Activated CD8-positive, alpha-beta memory T cell treated with anti-CD3 and anti-CD28 coated beads for 1 hour (primary cell): ENCODE measurements around the gene ALOX12B.
"Not testable (repeated sequence)": the region's sequence is repeated elsewhere in the genome, so short reads cannot be mapped to it uniquely, and the experiment has no call there.

Source experiments
- DNase-seq, 2 donors: peaks; one replicate each; pipeline ENCODE4 v3.0.0-alpha.2; 2020; ENCODE audit warnings: low read depth in 1 of 2; ENCODE audit errors: extremely low read depth in 1 of 2

ALOX12B gene

DNA sequence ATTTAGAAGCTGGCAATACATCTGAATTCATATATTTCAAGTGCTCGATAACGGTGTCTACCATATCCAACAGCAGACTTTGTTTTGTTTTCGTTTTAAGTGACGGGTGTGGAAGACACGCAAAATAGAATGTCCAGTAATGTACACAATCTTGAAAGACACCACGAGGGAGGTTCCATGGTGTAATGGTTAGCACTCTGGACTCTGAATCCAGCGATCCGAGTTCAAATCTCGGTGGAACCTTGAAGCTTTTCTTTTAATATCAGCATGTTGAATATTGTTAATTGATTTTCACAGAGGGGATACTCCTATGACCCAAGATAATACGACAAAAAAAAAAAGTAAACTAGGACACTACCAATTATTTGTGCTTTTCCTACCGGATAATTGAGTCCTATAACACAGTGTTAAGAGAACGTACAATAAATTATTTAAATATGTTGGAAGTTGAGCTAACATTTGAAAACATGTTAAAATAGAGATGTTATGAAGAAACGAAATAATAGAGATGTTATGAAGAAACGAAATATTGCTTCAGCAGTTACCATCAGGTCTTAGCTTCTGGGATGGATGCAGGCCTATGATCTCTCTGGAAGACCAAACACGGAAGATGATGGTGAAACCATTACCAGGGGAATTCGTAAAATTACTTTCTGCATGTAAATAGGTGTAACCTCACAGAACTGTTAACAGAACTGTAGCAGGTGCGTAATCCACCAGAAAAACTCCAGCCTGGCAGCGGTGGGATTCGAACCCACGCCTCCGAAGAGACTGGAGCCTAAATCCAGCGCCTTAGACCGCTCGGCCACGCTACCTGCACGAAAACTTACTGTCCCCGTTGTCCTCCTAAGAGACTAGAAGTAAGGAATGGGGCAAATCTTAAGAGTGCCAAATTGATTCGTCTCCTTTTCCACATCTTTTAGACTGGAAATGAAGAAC, 32.3 kb upstream of the ALOX12B start:
- peak; percentile 52 to 61 for DNase-seq

DNA sequence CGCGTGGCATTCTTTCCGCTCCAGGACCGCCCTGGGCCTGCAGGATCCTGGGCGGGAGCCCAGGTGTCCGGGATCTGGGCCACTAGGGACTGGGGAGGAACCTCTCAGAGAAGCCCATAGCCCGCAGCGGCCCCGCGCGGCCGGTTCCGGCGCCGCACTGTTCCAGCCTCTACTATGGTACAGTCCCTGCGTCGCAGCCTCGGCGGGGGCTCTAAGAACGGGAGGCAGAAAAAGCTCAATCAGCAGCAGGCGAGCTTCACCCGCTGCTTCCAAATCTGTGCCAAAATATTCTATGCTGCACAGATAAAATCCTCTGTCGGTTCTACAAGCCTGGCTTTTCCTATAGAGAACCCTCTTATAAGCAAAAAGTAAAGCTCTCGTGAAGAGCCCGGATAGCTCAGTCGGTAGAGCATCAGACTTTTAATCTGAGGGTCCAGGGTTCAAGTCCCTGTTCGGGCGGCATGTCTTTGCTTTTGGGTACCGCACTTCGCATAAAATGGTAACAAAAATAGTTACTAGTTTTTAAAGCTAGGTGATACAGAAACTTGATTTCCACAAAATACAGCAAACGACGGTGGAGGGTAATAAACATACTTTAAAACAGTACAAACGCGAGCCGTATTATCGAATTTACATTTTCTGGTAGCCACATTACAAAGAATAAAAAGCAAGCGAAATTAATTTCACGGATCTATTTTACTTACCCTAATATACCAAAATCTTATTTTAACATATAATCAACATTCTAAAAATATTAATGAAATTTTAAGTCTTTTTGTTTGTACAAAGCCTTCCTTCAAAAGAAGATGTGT, 31.5 kb upstream of the ALOX12B start:
- DNase-seq = peak; percentile 54 to 74

DNA sequence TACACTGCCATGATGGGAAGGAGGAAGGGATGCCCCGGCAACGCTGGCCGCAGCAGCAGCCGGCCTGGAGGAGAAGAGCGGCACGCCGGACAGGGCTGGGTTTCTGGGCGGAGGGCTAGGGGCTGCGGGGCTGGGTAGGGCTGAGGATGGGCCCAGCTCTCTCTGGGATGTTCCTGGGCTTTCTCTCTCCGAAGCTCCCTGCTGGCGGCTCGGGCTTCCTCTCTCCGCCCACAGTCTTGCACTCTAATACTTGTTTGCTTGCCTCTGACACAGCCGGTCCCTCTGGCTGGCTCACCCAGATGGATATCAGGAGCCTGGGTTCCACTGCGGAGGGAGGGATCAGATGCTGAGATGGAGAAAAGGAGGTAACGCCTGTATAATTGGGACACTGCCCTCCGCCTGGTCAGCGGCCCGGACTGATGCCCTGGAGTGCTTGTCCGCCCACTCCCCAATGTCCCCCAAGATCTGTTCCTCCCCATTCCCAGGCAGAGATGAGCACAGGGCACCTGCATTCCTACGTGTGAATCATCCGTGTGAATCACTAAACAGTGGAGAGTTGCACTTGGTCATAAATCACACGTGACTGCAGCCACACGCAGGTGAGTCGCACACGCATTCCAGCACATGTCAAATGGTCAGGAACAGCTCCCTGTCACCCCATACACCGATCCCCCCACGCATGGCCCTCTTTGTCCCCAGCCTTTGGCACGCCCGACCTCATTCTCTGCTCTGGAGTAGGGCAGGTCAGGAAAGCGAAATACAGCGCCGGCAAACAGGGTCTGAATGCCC, 30.7 kb upstream of the ALOX12B start, which contains the start of gene ALOXE3:
Gene ALOXE3, minus strand, starts transcription at position 535 of the 789 bp plus-strand sequence. Its CDS starts 524 bp downstream, at position 11.
- DNase-seq = no peak

DNA sequence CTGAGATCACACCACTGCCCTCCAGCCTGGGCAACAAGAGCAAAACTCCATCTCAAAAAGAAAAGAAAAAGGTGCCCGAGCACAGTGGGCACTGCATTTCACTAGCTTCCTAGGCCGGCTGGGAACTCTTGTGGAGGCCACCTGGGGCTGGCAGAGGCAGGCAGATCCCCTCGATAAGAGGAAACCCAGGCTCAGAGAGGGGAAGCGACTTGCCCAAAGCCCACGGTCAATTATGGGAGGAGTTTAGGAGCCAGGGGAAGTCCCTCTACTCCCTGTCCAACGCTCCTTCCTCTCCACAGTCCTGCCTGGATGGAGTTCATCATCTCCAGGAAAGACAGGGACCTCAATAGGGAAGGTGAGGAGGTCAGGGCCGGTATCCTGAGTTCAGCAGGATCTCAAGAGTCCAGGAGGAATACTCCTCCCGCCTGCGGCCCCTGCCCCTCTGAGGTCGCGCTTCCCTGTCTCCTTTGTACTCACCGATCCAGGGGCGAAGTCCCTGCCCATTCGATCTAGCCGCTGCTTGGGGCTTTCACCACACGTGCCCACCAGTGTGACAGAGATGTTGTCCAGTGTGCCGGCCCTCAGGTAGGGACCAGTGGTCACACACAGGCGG, 30.0 kb upstream of the ALOX12B start:
- no peak for DNase-seq

DNA sequence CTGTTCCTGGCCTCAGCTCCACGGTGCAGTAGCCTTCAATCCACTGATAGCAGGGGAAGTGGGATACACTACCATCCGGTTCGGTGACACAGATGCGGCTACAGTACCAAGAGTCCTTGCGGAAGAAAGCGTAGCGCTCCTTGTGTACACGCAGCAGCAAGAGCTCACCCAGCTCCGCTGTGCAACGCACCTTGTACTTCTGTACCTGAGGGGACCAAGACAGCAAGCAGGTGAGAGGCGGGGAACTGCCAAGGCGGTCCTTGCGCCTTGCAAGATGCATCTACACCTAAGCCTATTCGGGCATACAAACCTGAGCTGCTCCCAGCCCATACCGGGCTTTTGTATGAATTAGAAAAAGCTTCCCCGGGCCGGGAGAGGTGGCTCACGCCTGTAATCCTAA, 29.3 kb upstream of the ALOX12B start:
- DNase-seq = no peak

DNA sequence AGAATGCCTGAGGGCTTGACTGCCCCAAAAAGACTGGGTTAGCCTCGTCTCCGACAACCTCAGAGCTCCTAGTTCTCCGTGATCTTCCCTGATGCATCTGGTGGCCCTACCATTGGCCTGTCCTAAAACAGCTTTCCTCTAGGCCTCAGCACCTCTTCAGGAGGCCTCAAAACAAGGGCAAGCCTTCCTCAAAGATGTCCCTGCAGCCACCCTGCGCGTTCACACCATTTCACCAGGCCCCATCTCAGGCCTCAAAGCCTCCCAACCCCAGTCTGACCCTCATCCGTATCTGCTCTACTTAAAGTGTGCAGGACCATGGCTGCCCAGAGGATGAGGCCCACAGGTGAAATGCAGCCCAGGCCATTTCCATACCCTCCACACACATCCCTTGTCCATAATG, 23.4 kb upstream of the ALOX12B start:
- DNase-seq = no peak

DNA sequence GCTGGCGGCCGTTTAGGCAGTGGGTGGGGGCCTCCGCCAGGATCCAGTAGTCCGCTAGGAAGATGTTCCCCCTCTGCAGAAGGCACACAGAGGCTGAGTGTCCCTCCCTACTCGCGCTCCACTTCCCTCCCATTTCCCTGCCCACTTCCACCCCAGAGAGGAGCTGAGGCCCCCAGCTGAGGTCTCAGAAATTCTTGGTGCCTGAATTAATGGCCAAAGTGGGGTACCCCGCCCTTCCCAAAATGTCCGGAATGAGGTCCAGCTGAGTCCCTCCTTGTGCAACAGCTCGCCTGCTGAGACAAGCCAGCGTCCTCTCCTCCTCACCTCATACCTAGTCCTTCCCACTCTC, 22.9 kb upstream of the ALOX12B start:
- no peak for DNase-seq

DNA sequence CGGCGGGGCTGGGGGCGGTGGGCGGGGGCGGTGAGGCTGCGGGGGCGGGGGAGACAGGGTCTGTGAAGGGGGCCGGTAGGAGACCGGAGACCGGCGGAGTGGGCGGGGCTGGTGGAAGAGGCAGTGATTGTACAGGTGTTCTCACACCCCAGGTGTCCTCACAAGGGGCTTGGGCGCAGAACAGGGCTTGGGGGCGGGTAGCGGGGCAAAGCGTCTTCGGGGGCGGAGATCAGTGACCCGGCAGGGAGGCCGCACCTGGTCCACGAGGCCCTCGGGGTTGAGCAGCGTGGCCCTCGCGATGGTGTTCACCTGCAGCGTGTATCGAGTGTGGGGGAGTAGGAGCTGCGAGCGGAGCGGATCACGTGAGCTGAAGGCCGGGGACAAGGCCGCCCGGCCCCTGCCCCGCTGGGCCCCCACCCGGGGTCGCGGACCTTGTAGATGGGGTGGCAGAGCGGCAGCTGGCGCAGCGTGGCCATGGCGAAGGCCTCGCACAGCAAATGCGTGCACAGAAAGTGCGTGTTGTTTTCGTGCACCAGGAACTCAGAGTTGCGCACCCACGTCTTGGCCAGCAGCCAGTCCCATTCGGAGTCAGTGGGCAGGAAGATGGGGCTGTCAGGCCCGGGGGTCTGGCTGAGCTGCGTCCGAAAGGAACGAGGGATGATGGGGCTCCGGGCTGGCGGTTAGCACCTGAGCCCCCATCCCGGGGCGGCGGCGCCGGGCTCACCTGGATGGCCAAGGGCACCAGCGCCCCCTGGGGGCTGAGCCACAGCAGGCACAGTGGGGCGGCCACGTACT, 22.3 kb upstream of the ALOX12B start:
- DNase-seq = peak in 1 of 2 donors; percentile 72

DNA sequence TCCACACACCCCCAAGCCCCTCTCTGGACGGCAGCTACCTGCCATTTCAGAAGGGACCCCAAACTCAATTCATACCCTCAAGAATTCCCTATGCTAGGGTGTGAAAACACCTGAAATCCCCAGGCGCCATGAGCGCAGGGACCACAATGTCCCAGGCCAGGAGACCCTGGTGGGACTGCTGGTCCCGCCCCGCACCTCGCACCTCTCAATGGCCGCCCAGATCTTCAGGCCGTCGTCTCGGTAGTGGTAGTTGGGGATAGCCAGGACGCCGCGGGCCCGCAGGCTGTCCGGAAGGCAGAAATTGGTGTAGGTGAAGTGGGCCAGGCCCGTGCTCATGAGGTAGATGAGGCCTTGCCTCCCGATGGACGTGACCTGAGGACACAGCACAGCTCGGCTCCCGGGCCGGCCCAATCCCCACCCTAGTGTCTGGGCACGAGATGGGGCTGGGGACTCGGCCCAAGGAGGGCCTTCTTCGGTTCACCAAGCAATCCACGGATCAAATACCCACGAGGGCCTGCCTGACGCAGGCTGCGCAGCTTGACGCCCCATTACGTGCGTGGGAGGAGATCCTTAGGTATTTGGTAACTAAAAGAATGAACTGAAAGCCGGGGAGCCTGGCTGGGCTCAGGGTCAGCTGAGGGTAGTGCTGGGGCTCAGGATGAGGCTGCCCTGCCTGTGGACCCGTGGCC, 21.6 kb upstream of the ALOX12B start:
- no peak for DNase-seq

DNA sequence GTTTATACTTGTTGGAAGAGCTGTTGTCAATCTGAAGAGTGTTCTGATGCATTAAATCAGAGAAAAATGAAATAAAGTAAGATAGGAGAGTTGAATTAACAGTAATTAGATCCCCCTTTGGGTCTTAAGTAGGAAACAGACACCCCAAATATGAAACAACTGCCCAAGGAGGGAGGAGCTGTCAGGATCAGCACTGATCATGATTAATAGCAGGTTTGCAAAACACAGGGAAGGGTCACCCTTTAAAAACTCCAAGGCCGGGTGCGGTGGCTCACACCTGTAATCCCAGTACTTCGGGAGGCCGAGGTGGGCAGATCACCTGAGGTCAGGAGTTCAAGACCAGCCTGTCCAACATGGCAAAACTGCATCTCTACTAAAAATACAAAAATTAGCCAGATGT, 19.5 kb upstream of the ALOX12B start:
- DNase-seq = not testable (repeated sequence)

DNA sequence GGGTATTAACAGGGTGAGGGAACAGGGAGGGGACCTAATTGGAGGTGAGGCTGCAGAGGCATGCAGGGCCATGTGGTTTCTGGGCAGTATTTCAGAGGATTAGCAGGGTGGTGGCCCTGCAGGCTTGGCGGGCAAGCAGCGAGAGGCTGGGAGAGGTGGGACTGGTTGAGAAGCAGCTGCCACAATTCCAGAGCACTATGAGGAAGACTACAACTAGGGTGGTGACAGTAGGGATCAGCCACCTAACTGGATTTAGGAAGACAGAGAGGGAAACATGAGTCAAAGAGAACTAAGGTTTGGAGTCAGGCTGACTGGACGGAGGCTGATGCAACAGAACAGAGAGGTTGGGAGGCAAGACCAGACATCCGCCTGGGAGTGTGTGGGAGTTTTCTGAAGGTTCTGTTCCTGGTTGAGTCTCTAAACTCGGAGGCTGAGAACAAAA, 18.5 kb upstream of the ALOX12B start:
- DNase-seq = no peak

DNA sequence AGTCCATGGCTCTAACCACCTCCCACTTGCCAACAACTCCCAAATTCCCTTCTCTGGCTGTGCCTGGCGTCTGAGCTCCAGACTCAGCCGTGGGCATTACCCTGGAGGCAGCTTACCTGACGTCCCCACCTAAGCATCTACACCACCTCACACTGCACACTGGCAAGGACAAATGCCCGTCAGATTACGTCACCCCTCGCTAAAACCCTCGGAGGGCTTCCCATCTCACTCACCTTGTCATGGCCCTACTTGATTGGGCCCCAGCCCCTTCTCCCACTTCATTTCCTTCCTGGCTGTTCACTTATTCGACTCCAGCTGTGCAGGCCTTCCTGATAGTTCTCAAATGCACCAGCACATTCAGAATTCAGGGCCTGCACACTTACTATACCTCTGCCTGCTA, 17.4 kb upstream of the ALOX12B start:
- no peak for DNase-seq

DNA sequence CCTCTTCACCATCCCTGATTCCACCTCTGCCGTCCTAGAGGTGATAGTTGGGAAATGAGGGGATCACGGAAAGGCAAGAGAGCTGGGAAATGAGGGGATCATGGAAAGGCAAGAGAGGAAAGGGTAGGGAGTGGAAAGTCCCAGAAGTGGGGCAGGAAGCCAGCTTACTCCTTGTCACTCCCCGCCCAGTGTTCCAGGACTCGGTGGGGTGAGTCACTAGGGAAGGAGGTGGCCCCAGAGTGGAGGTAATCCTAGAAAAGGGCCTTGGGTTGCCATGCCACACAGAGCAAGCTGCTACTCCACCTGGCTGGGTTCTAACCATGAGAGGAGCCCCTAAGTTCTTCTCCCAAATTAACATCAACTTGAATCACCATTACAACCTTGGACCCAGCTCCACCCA, 16.0 kb upstream of the ALOX12B start:
- DNase-seq = no peak

DNA sequence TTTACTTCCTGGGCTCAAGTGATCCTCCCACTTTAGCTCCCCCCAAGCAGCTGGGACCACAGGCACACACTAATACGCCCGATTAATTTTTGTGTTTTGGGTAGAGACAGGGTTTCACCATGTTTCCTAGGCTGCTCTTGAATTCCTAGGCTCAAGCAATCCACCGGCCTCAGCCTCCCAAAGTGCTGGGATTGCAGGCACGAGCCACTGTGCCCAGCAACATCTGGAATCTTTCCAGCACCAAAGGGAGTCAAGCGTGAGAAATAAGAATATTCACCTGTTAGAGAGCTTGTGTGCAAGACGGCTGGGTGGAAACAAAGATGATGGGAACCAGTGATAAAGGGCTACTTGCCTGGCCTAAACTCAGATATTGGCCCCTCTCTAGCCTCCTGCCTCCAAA, 14.2 kb upstream of the ALOX12B start:
- no peak for DNase-seq

DNA sequence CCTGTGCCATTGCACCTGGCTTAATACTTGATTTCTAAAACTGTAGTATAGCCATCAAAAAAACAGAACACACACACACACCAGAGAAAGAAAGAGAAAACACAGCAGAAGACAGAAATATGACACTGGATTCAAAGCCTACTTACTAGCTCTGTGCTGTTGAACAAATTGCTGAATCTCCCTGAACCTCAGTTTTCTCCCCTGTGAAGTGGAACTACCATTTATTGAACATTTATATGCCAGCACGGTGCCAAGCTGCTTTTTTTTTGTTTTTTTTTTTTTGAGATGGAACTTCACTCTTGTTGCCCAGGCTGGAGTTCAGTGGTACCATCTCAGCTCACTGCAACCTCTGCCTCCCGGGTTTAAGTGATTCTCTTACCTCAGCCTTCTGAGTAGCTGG, 13.2 kb upstream of the ALOX12B start:
- no peak for DNase-seq

DNA sequence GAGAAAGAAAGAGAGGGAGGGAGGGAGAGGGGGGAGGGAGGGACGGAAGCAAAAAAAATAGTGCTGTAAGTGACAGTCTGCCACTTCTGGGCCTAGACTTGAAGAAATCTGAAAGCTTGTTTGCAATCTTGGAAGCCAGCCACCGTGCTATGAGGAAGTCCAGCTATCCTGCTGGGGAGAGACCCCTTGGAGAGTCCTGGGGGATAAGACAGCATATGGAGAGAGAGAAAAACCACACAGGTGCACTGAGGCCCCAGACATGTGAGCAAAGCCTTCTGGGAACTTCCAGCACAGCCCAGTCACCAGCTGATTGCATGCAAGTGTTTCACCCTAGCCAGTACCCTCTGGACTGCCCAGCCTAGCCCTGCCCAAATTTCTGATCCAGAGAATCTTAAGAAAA, 12.6 kb upstream of the ALOX12B start:
- no peak for DNase-seq

DNA sequence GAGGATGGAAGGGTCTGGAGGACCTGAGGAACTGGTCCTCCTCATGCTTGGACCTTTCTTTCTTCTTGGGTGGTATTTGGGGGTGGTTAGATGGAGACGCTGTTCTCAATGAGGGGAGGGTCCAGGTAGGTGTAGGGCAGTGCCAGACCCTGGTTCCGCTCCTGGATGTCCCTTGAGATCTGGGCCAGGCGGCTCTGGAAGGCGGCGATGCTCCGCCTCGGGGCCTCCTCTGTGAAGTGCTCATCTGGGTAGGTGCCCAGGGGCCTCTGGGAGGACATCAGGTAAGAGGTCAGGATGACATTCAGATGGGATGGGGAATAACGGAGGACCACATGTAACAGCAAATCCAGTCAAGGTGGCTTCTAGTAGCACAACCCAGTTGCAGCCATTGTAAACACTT, 9.0 kb upstream of the ALOX12B start:
- no peak for DNase-seq

DNA sequence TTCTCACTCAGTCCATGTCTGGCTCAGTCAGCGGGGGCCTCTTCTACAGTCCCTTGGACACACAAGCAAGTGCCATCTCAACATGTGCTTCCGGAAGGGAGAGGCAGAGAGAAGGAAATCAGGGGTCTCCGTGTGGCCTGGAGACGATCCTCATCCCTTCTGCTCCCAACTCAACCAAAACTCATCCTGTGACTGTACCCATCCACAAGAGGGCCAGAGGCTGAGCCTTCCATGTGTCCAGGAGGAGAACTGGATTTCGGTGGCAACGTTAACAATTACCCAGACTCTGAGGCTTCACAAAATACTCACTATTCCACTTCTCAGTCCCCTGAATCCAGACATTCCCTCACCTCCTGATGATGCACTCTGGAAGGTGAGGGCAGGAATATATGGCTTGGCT, 7.8 kb upstream of the ALOX12B start:
- no peak for DNase-seq

DNA sequence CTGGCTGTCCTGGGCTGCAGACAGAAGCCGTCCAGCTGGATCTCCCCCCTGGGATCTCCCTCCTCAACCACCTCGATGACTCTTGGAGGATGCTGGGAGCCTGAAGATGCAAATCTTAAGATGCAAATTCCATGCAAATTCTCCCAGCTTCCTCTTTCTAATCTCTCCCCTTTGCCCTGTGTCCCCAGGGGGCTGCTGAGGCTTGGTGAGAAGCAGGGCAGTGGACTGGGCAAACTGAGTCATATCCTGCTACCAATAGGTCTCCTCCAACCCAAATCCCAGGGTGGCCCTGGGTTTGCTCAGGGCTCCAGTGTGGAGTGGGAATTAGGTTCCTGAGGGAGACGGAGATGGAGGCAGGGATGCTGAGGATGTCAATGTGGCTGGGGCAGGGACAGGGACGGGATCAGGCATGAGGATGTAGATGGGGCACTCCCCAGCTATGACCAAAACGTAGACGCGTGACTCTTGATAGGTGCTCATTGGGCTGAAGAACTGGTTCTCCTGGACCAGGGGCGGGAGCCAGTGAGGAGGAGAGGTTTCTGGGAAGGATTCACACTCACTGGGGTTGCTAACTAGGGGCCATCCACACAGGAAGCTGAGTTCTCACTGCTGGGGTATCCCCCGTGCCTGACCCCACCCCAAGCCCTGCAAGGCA, 3.6 kb upstream of the ALOX12B start:
- no peak for DNase-seq
